Colonic mucosa (tissue), 4 donors: ENCODE measurements around the gene PSPH. TPM values are rescaled to one million over a fixed set of nuclear protein-coding genes. Genes with fewer than 3 reads are reported as not detected.

ENCODE experiments used
- DNase-seq: peaks from one replicate; pipeline ENCODE4 v3.0.0-alpha.2; 2020
- H3K27ac ChIP-seq: fragments of 200-600 bp; one replicate; pipeline ENCODE4 v1.8.0; 2021
- H3K27me3 ChIP-seq: fragments of 200-600 bp; one replicate; pipeline ENCODE4 v1.8.0; 2021
- H3K36me3 ChIP-seq: fragments of 200-600 bp; one replicate; pipeline ENCODE4 v1.8.0; 2021
- H3K4me1 ChIP-seq: fragments of 200-600 bp; one replicate; pipeline ENCODE4 v1.8.0; 2021; ENCODE audit warnings: mild to moderate bottlenecking
- H3K4me3 ChIP-seq: fragments of 200-600 bp; one replicate; pipeline ENCODE4 v1.8.0; 2021
- H3K9ac ChIP-seq, 2 donors: one replicate each; pipeline ENCODE4 v1.7.0; 2013; ENCODE audit warnings: control low read depth in 2 of 2, low read depth in 2 of 2, low read length in 2 of 2
- H3K9me3 ChIP-seq: fragments of 200-600 bp; one replicate; pipeline ENCODE4 v1.8.0; 2021
- CTCF ChIP-seq: fragments of 200-600 bp; IDR thresholded peaks from one replicate; pipeline ENCODE4 v1.8.0; 2022; ENCODE audit warnings: antibody characterized with exemption, mild to moderate bottlenecking
- intact Hi-C: fragments of 100-400 bp; cut with DNase I; formaldehyde crosslinking; loops from one replicate; pipeline ENCODE4 v1.14.1; 2022
- total RNA-seq, 2 donors: library from RNA; stranded (reverse); fragmentation: NEBNext Ultra II Directional in 1 of 2; extraction: Animal tissue kit (Norgen Biotek cat#: 25700) in 1 of 2; gene quantifications; one replicate each; pipeline ENCODE4 v1.2.1, GENCODE V29; 2021
- donor health status: healthy.
- donor health status: DM: no; HTN: no; CAD: no.
- donor health status: DM: no; HTN: no; CAD: no.

Gene PSPH
- total RNA-seq, 2 donors from 2014 or later = 7.5 to 23.4 TPM

- no peak for TF ChIP-seq CTCF
- Histone ChIP-seq H3K9ac (no peak overlapping the region), H3K27ac (no peak overlapping the region), H3K36me3 (no peaks in the 10 kb centered on the region), H3K4me3 (no peak overlapping the region), H3K4me1 (no peaks in the 10 kb centered on the region), H3K9me3 (no peaks in the 10 kb centered on the region), H3K27me3 (no peaks in the 10 kb centered on the region)
- intact Hi-C loops = no loop called here
- no peak for DNase-seq
Observed at GRCh38 chr7:55973747-55974250, 77.4 kb downstream of the PSPH start.

GRCh38 chr7:55970978-55971377 lies 80.3 kb downstream of the PSPH start:
- H3K4me1 ChIP-seq = no peaks in the 10 kb centered on the region
- H3K9me3 ChIP-seq = no peaks in the 10 kb centered on the region
- H3K4me3 ChIP-seq = no peak overlapping the region
- H3K9ac ChIP-seq = no peak overlapping the region
- H3K36me3 ChIP-seq = no peaks in the 10 kb centered on the region
- TF ChIP-seq CTCF = no peak
- no peaks in the 10 kb centered on the region for H3K27me3 ChIP-seq
- intact Hi-C loops = no loop called here
- no peak for DNase-seq
- H3K27ac ChIP-seq = no peak overlapping the region

- no peak for DNase-seq
- Histone ChIP-seq H3K9ac (no peak overlapping the region), H3K27me3 (no peaks in the 10 kb centered on the region), H3K4me3 (no peak overlapping the region), H3K27ac (no peak overlapping the region), H3K36me3 (no peaks in the 10 kb centered on the region), H3K4me1 (no peaks in the 10 kb centered on the region), H3K9me3 (no peaks in the 10 kb centered on the region)
- TF ChIP-seq CTCF = no peak
- intact Hi-C loops = no loop called here
Observed at GRCh38 chr7:55970561-55970960, 80.7 kb downstream of the PSPH start.

- peak overlapping the region in 1 of 2 donors; percentile 43 for H3K9ac ChIP-seq
- intact Hi-C loops = loop anchor here (10.0 kb wide), 1 partner anchor 325 kb away; no protein-coding TSS in a partner anchor
- no peaks in the 10 kb centered on the region for H3K27me3 ChIP-seq
- H3K36me3 ChIP-seq = no peaks in the 10 kb centered on the region
- DNase-seq = no peak
- no peak overlapping the region for H3K27ac ChIP-seq
- no peaks in the 10 kb centered on the region for H3K4me1 ChIP-seq
- no peaks in the 10 kb centered on the region for H3K9me3 ChIP-seq
- H3K4me3 ChIP-seq = no peak overlapping the region
- no peak for TF ChIP-seq CTCF
Observed at GRCh38 chr7:55969391-55969790, 81.9 kb downstream of the PSPH start.

- Histone ChIP-seq H3K9ac (no peak overlapping the region), H3K36me3 (no peaks in the 10 kb centered on the region), H3K4me3 (no peak overlapping the region), H3K27me3 (no peaks in the 10 kb centered on the region), H3K9me3 (no peaks in the 10 kb centered on the region), H3K4me1 (peaks cover 5% of the 10 kb centered on the region), H3K27ac (no peak overlapping the region)
- DNase-seq = no peak
- TF ChIP-seq CTCF = no peak
- intact Hi-C loops = loop anchor here (10.0 kb wide), 1 partner anchor 322 kb away; no protein-coding TSS in a partner anchor
Observed at GRCh38 chr7:55966851-55967250, 84.4 kb downstream of the PSPH start.
